HCEC 1CT (cell line): ENCODE measurements around the gene E2F3.
"Not testable (repeated sequence)": the region's sequence is repeated elsewhere in the genome, so short reads cannot be mapped to it uniquely, and the experiment has no call there.

Experiments used
- DNase-seq: peaks from one replicate; pipeline ENCODE4 v3.0.0-alpha.2; 2017

Gene E2F3

DNA sequence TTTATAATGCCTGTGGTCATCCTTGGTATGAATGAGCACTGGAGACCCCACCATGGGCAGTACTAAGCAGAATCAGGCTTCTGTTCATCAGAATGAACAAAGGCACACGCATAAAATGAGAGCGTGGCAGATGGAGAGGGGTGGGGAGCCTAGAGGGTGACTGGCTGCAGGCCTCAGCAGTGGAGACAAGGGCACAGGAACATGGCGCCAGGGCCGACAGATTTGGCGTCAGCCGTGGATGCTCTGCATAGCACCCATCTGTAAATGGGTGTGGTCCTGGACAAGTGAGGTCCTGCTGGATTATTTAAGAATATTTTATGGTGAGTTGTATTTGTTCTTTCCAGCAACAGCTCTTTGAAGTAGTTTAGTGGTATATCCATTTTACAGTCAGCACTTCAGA lies 33.1 kb downstream of the E2F3 start:
- no peak for DNase-seq

DNA sequence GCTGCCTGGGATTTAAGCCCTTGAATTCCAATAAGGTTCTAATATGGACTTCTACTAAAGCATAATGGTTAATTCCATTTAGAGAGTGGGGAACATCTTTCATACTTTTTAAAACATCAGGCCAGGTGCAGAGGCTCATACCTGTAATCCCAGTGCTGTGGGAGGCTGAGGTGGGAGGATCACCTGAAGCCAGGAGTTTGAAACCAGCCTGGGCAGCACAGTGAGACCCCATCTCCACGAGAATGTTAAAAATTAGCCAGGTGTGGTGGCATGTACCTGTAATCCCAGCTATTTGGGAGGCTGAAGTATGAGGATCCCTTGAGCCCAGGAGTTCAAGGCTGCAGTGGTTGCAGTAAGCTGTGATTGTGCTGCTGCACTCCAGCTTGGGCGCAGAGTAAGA lies 35.0 kb downstream of the E2F3 start:
- no peak for DNase-seq

DNA sequence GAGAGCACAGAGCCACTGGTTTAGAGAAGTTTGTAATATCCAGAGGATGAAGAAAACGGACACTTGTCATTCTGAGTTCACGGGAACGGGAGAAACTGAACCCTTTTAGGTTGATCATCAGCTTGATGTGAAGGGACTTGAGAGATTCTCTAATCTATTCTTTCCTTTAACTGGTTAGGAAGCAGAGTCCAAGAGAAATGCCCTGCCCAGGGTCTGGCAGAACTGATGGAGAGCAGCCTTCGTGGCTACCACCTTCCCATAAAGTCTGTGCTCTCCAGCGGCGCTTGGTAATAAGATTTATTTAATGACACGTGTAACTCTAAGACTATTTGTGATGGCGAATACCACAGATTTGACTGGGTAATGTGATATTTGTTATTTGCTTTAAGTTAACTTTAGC lies 36.0 kb downstream of the E2F3 start:
- DNase-seq: no peak

DNA sequence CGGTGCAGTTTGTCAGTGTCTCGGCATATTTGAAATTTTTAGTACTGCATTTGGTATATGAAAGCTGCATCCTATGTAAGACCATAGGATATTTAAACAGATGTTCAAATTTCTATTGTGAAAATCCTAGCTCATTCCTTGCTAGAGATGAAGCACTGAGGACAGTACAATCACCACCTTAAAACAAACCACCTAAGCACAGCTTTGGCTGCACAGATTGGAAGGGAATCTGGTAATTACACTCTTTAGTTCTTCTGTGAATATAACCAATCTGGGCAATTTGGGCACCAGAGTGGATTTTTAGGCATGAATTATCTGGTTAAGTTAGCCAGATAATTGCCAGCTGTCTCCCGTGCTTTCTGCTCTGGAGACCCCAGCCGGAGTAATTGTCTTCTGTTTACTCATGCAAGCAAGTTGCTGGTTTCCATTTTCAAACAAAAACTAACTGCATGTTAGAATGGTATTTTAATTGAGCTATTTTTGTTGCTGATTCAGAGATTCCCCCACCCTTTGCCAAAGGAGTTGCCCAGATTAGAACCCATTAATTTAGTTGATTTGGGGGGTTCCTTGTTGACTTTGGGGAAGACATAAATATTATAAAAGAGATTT lies 36.9 kb downstream of the E2F3 start:
- DNase-seq: no peak

DNA sequence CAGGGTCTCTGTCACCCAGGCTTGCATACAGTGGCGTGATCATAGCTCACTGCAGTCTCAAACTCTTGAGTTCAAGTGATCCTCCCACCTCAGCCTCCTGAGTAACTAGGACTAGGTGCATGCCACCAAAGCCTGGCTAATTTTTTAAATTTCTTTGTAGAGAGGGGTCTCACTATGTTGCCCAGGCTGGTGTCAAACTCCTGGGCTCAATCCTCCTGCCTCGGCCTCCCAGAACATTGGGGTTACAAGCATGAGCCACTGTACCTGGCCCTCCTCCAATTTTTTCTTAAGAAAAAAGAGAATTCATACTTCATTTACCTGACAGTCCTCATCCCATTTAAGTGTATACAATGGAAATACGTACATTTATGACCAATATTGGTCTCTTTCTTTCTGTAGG lies 37.9 kb downstream of the E2F3 start:
- DNase-seq: no peak

DNA sequence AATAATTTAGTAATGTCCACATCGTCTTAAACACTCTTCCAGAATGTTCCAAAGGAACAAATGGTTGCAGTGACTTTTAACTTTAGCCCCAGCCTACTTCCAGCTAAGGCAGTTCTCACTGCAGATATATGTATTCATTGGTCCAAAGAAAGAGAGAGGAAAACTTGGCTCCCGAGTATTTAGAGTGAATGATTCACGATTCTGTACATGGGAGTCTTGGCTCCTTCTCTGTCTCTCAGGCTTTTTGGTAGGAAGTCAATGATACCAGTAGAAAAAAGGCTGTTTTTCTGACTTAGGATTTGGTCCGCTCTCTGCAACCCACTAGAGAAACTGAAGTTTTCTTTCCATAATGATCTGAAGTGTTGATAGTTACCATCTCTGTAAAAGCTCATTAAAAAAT lies 38.6 kb downstream of the E2F3 start:
- DNase-seq: no peak

DNA sequence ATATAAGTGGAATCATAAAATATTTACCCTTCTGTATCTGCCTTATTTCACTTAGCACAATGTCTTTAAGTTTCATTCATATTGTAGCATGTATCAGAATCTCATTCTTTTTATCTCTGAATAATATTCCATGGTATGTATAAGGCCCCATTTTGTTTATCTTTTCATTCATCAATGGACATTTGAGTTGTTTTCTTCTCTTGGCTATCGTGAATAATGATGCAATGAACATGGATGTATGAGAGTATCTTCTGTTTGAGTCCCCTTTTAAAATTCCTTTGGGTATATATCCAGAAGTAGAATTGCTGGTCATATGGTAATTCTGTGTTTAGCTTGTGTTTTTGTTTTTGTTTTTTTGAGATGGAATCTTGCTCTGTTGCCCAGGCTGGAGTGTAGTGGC lies 39.6 kb downstream of the E2F3 start:
- no peak for DNase-seq

DNA sequence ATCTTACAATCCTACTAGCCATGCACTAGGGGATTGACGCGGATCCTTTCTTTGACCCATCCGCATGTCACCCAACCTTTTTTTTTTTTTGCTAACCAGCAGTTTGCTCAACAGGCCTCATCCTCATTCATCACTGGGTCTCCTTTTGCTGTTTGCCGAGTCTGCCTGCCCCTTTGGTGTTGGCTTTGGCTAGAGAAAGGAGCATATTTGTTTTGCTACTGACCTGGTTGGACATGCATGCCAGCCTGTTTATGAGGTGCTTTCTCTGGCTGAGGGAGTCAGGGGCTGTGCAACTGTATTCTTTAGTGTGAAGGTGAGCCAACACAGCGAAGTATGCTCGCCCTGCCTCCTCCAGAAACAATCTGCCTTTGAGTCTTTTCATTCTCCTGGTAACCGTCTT lies 40.2 kb downstream of the E2F3 start:
- no peak for DNase-seq

DNA sequence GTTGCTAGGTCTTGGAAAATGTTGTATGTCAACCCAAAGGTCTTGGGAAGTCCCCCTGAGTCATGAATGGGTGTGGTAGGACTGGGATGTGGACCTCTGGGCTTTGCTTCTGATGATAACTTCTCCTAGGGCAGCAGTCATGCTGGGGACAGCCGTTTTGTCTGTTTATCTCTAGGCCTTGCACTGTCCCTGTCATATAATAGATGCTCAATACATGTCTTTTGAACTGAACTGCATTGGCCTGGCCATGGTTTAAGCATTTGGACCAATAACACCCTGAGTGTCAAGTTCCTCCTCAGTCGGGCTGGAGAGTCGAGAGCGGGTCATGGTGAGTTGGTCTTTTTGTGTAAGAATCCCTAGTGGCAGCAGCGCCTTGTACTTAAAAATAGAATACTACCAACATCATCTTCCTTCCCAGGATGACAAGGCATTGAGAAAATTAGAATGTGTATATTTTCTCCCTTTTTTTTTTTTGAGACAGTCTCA lies 43.1 kb downstream of the E2F3 start:
- no peak for DNase-seq

DNA sequence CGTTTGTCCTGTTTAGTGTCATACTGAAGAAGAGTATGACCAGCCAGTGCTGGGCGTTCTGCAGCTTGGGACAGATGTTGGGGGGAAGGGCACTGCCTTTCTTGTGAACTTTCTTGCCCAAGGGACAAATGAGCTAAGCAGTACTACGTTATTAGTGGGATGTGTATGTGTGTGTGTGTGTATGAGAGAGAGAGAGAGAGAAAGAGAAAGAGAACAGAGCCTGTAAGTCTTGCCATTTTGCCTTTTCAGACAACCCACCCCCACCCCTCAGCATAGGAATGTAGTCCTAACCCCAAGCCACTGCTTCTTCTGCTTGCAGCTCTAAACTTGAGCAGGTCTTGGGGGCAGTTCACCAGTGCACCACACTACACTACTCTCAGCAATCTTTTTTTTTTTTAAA lies 45.5 kb downstream of the E2F3 start:
- DNase-seq: no peak

DNA sequence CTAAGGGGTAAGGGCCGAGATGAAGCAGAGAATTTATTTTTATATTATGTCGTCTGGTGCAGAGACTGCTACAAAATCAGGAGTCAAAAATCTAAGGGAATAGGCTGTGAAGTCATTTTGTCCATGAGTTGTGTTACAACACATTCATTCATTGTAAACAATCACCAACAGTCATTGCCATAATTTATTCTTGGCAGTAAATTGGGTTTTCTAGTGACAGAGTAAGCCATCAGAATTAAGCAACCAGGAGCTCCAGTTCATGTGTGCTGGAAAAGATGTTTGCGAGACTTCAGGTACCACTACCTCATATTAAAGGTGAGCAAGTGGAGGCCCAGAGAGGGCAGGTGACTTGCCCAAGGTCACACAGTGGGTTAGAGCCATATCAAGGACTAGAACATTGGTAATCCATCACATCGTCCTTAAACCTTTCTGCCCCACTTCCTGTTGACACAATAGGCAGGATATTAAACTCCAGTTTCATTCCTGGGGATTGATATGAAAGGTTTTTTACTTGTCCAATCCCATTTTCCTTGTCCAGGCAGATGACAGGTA lies 46.0 kb downstream of the E2F3 start:
- peak; percentile 44 for DNase-seq

DNA sequence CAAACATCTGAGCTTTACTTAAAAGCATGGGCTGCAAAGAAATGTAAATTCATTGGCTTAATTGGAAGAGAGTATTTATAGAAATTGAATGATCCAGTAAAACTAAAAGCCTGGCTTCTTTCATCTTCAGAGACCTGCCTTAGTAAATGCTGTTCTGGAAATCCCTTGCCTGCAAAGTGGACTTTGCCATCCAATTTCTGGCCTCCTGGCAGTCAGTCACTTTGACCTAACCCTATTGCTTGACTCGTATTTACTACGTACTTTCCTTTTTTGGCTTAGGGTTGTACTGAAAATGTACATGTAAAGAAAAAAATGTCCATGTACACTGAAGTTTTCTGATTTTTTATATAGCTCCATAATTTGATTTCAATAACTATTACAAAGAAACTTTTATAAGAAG lies 47.1 kb downstream of the E2F3 start:
- DNase-seq: no peak

DNA sequence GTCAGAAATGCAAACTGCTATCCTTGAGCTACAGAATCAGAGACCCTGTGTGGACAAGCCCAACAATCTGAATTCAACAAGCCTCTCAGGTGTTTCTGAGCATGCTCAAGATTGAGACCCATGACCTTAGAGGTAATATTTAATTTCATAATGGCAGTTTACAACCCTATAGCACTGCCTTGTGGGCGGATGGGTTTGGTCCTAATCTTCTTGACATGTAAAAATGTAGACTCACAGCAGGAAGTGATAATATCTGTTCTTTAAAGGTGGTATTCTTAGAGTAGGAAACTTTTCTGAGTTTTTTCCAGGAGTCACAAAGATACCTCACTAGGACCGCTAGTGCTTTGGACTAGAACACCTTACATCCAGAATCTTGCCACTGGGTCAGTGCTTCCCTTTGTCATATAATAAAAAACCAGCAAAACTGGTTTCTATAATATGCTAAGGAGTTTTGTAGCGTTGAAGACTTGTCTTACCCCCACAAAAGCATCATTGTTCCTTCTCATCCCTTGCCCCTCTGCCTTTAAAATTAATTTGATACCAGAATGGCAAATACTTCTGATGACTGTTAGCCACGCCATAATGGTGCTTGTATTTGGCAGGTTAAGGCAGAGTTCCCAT lies 52.6 kb downstream of the E2F3 start:
- no peak for DNase-seq

DNA sequence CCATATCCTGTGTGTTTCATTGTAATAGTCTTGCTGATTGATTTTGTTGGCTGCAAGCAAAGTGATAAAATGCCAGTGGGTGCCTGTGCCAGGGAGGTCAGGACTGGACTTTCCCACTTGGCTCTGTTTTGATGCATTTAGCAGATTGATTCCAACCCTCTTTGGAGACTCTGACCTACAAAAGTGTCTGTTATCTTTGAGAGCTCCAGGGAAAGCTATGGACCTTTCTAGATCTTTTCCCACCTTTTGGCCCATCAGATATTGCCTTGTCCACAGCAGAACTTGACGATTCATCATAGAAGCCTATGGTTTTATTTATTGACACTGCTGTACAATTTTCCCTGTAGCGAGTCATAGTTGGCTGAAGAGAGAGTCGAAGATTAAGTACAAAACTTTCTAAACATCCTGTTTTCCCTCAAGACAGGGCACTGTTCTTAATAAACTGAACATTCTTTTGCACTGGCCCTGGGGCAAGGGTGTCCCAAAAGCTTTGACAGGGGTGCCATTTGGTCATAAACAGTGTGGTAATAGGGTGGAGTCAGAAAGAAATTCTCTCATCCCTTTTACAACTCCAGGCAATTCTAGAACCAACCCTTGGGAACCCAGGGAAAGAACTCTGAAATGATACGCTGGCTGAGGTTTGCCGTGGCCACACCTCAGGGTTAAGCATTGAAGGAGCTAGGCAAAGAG lies 53.7 kb downstream of the E2F3 start:
- peak; percentile 67 for DNase-seq

DNA sequence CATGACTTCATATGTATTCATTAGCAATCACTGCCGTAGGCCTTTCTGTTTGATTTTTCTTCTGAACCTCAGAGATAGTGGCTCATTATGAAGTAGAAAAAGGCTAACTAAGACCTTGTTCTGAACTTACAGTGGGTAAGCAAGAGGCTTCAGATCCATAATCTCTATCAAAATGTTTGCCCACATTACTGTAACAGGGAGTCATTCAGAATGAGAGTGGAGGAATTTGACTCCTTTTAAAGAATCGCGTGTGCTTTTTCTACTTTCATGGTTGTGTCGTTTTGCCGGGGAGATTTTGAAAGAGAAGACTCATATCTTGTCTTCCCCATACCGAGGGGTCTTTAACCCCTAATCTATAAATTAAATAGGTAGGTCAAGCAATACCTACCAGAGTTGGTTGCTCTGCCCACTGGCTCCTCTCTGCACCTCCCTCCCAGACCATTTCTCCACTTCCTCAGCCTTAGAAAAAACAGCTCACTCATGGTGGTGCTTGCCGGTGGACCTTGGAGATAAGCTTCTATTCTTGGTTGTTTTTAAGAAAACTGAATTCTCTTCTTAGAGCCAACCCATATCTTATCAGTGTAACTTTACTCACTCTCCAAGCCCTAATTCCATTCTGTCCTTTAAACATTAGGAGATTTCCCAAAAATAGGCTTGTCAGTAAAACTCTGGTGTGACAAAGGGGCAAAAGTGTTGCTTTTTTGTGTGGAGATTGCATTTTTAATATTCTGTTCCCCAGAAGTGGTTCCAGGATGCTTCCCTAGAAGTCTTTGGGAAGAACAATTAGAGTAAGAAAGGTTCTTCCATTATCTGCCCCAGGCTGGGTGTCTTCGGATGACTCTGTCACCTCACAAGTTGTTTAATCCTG lies 56.6 kb downstream of the E2F3 start:
- no peak for DNase-seq

DNA sequence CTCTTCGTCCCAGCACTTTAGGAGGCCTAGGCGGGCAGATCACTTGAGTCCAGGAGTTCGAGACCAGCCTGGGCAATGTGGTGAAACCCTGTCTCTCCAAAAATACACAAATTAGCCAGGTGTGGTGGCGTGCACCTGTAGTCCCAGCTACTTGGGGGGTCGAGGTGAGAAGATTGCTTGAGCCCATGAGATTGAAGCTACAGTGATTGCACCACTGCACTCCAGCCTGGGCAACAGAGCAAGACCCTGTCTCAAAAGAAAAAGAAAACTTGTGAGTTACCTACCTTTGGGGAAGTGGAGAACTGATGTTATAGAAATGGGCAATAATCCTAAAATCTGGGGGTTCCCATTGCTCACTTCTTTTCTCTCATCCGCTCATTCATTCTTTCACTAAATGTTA lies 58.0 kb downstream of the E2F3 start:
- no peak for DNase-seq

DNA sequence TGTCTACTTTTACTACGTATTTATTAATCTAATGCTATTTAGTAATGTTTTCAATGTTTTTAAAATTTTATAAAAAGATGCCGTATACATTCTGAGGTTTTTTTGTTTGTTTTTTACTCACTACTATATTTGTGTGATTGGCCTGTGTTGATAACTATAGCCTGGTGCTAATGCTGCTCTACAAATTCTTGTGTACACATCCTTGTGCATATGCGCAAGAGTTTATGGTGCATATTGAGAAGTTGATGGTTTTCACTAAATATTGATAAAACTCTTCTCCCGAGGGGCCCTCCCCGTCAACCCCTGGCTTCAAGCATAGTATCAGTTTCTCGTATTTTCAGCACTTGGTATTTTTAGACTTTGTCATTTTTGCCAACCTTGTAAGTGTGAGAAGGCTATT lies 59.9 kb downstream of the E2F3 start:
- no peak for DNase-seq

DNA sequence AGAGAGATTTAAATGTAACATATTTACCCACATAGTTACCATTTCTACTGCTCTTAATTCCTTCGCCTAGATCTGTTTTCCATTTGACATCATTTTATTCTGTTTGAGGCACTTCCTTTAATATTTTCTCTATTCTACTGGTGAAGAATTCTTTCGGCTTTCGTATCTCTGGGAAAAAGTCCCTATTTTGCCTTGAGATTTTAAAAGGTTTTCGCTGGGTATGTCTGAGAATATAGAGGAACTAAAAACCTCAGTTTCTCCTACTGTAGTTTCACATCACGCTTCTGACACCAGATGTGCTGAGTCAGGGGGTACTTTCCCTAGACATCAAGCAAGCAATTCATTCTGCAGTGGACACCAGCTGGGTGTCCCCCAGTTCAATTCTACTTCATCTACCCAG lies 61.7 kb downstream of the E2F3 start:
- DNase-seq: no peak

DNA sequence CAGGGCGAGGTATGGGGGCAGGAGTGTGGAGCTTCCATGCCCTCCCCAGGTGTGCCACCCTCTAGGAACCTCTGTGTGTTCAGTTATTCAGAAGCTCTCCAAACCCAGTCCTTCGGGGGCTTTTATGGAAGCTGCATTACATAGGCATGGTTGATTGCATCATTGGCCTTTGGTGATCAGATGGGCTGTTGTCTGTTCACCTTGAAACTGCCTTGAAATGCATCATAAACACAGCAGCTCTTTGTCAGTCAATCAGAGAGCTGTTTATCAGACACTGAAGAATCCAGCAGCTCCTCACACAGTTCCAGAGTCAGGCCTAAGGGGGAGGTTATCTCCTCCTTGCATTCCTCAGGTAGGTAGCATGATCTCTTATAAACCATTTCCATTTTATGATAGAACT lies 62.4 kb downstream of the E2F3 start:
- no peak for DNase-seq

DNA sequence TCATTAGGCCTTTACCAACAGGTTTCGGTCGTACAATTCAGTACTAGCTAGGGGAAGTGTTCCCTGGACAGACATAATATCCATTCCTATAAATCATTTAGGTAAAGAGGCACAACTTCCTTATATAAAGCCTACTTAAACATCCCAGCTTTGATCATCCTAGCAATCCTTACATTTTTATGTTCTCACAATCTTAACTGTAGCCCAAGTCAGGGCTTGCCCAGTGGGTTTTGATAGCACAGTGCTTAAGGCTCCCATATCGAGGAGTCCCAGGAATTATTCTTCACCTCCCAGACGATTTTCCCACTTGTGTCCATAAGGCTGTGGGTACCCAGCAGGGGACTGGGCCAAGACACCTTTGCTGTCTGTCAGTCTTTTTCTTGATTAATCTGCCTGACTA lies 63.2 kb downstream of the E2F3 start:
- no peak for DNase-seq

DNA sequence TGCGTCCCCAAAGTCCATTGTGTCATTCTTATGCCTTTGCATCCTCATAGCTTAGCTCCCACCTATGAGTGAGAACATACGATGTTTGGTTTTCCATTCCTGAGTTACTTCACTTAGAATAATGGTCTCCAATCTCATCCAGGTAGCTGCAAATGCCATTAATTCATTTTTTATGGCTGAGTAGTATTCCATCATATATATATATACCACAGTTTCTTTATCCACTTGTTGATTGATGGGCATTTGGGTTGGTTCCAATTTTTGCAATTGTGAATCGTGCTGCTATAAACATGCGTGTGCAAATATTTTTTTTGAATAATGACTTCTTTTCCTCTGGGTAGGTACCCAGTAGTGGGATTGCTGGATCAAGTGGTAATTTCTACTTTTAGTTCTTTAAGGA lies 63.9 kb downstream of the E2F3 start:
- not testable (repeated sequence) for DNase-seq

DNA sequence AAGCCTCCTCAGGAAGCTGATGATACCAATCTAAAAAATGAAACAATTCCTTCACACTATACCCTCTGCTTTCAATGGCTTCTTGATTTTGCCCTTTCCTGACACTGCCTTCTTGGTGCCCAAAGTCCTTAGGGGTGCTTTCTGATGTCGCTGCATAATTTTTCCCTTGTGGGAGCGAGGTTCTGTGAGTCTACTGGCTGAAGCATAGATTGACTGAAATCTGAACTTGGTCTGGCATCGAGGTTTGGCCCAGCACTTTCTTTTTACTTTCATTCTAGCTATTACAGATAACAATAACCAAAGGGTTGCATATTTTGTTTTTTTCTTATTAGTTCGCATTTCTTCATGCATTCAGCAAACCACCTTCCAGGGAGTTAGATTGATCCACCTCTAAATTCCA lies 65.8 kb downstream of the E2F3 start:
- DNase-seq: no peak

DNA sequence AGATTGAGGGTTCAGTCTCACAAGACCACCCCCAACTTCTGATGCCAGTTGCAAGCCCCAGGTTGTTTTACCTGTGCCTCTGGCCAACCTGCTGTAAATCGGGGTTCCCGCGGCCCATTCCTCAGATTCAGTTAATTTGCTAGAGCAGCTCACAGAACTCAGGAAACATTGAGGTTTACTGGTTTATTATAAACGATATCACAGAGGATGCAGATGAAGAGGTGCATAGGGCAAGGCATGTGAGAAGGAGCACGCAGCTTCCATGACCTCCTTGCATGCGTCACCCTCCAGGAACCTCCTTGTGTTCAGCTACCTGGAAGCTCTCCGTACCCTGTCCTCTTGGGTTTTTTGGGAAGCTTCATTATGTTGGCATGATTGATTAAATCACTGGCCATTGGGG lies 66.5 kb downstream of the E2F3 start:
- no peak for DNase-seq
